Cardiac muscle cell (in vitro differentiated cells and primary cell): ENCODE data around the gene ASCC3. TPM values are rescaled to one million over a fixed set of nuclear protein-coding genes. Genes with fewer than 3 reads are reported as not detected.
A peak's percentile ranks its signal among the peaks of the same experiment; 100 is the strongest.

Experiments
- DNase-seq, 2 donors: peaks; one replicate each; pipeline versions ENCODE4 v3.0.0 to v3.0.0-alpha.2; 2010 to 2017; ENCODE audit warnings: low read depth in 1 of 2, low spot score in 1 of 2
- H3K27ac ChIP-seq: fragments of 200-600 bp; sonication (generic); 2 replicates; pipeline ENCODE4 v1.5.1; 2016
- H3K27me3 ChIP-seq: fragments of 200-600 bp; sonication (generic); 2 replicates; pipeline ENCODE4 v1.6.0; 2016; ENCODE audit warnings: control low read depth
- H3K36me3 ChIP-seq: fragments of 200-600 bp; sonication (generic); 2 replicates; pipeline ENCODE4 v1.5.1; 2016; ENCODE audit warnings: control low read depth
- H3K4me1 ChIP-seq: fragments of 200-600 bp; sonication (generic); 2 replicates; pipeline ENCODE4 v1.8.1; 2017; ENCODE audit warnings: low read depth, mild to moderate bottlenecking, mixed run types
- H3K4me3 ChIP-seq: fragments of 200-600 bp; sonication (generic); 2 replicates; pipeline ENCODE4 v1.5.1; 2016; ENCODE audit warnings: mild to moderate bottlenecking
- H3K9me3 ChIP-seq: fragments of 200-600 bp; sonication (generic); 2 replicates; pipeline ENCODE4 v1.5.1; 2017; ENCODE audit warnings: low read depth, mild to moderate bottlenecking, control low read depth
- polyA plus RNA-seq: library from polyadenylated mRNA; unstranded; fragments of >200 nt; fragmentation: Nextera tagmentation; extraction: Ambion mirVana; gene quantifications from 2 replicates; pipeline ENCODE4 v1.2.1, GENCODE V29; 2016
- total RNA-seq: library from RNA; depleted of rRNA; stranded (reverse); fragments of >200 nt; gene quantifications from 2 replicates; pipeline ENCODE4 v1.2.3, GENCODE V29; 2016
- TF ChIP-seq, protein P1 (sequence below): IDR thresholded peaks from 2 replicates; pipeline ENCODE4 v1.5.1; 2012; ENCODE audit warnings: low read depth, mild to moderate bottlenecking, low read length

ASCC3 gene
- total and polyA plus RNA-seq, 2 experiments from 2014 or later, result 29.3 to 33.7 TPM

DNA sequence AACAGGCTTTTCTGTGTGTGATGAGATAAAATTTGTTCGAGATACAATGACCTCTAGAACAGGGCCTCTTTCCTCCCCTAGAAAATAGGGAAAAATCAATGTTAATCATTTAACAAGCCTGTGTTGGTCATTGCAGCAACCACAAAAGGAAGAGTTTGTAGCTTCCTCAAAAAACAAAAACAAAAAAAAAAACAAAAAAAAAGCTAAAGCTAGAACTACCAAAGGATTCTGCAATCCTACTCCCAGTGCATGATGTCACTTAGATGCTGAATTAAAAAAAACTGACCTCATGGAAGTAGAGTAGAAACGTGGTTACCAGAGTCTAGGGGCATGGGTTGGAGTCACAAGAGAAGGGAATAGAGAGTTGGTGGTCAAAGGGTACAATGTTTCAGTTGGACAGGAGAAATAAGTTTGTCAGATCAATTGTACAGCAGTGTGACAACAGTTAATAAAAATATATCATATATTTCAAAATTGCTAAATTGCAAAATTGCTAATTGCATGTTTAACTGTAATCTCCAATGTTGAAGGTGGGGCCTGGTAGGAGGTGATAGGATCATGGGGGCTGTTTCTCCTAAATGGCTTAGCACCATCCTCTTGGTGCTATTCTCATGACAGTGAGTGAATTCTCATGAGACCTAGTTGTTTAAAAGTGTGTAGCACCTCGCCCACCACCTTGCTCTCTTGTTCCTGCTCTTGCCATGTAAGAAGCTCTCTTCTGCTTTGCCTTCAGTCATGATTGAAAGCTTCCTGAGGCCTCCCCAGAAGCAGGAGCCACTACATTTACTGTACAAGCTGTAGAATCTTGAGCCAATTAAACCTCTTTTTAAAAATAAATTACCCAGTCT lies 253.0 kb downstream of the ASCC3 start:
- no peak overlapping the region for H3K27ac ChIP-seq
- H3K9me3 ChIP-seq, result no peaks in the 10 kb centered on the region
- TF ChIP-seq, protein P1, sequence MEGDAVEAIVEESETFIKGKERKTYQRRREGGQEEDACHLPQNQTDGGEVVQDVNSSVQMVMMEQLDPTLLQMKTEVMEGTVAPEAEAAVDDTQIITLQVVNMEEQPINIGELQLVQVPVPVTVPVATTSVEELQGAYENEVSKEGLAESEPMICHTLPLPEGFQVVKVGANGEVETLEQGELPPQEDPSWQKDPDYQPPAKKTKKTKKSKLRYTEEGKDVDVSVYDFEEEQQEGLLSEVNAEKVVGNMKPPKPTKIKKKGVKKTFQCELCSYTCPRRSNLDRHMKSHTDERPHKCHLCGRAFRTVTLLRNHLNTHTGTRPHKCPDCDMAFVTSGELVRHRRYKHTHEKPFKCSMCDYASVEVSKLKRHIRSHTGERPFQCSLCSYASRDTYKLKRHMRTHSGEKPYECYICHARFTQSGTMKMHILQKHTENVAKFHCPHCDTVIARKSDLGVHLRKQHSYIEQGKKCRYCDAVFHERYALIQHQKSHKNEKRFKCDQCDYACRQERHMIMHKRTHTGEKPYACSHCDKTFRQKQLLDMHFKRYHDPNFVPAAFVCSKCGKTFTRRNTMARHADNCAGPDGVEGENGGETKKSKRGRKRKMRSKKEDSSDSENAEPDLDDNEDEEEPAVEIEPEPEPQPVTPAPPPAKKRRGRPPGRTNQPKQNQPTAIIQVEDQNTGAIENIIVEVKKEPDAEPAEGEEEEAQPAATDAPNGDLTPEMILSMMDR, result no peak
- no peaks in the 10 kb centered on the region for H3K27me3 ChIP-seq
- H3K36me3 ChIP-seq, result peaks cover 4% of the 10 kb centered on the region
- no peak for DNase-seq
- no peaks in the 10 kb centered on the region for H3K4me1 ChIP-seq
- no peak overlapping the region for H3K4me3 ChIP-seq

DNA sequence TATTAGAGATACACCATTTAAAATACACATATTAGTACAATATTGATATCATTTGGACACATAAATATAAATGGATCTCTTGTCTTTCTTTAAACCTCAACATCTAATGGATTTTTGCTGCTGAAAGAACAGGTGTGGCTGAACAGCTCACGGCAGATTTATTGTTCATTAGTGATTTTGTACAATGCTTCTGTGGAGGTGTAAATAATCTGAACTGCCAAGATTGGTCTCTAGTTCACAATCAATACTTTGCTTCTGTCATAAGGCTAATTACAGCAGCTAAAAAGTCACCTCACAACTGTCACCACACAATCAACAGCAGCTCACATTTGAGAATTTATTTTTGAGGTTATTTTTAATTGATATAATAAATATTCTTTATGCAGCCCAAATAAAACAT lies 254.4 kb downstream of the ASCC3 start:
- no peak for DNase-seq
- TF ChIP-seq, protein P1, result no peak
- peaks cover 4% of the 10 kb centered on the region for H3K36me3 ChIP-seq
- no peaks in the 10 kb centered on the region for H3K9me3 ChIP-seq
- no peaks in the 10 kb centered on the region for H3K27me3 ChIP-seq
- H3K27ac ChIP-seq, result no peak overlapping the region
- no peak overlapping the region for H3K4me3 ChIP-seq
- H3K4me1 ChIP-seq, result no peaks in the 10 kb centered on the region

DNA sequence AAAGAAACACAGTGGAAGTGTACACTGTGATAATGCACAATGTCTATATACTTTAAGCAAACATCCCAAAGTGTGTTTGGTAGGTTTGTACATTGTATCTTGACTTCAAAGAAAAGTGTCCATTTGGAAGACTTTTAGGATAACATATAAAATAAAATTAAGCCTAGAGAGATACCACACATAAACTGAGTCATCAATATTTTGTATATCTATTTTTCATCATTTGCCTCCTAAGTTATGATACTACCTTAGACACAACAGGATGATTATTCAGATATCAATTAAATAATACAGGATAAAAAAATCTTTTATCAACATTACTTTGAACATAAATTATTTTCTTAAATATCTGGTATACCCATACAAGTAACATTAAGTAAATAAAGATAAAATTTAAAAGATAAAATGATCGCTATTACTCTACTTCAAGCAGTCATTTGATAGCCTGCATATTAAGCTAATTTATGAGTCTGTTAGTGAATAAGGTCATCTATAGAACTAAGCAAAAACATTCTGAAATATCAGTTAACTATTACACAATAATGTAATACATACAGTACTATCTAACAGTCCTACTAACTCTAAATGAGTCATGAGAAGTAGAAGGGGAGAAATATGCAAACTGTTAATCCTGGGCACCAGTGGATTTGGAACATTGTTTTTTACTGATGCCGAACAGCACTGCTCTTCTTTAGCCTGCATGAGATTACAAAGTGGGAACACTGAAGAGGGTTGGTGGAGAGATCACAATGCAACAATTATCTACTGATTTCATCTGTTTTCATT lies 258.0 kb downstream of the ASCC3 start:
- Histone ChIP-seq H3K9me3 (no peaks in the 10 kb centered on the region), H3K27ac (no peak overlapping the region), H3K4me3 (no peak overlapping the region), H3K36me3 (peaks cover 4% of the 10 kb centered on the region), H3K4me1 (no peaks in the 10 kb centered on the region), H3K27me3 (no peaks in the 10 kb centered on the region)
- DNase-seq, result peak in 1 of 2 donors; percentile 72
- TF ChIP-seq, protein P1, result no peak

DNA sequence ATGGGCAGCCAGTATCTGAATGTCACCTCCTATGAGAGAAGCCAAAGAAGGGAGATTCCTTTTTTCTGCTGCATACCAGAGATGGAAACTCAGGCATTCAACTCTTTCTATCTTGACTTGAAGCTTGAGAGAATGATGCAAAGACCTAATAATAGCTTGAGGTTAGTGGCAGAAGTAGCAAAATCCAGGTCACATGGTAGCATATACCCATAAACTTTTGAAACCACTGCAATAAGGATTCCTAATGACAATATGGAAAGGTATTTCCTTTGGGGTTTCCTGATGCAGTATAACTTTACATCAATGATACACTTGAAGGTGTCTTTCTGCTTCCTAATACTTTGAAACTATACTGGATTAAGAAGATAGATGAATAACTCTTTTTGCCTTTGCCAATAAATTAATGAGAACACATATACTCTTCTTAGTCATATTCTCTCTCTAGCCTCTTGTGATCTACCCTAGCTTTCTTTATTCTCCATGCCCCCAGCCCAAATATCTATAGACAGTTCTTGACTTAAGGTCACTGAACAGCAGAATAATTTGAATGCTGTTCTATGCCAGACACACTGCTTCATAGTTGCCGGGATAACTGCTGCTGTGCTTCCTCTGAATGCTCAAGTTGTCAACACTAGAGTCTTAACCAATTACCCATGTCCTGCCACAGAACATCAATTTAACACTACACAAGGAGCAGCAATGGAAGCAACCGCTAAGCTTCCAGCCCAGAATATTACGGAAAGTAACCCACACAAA lies 260.9 kb downstream of the ASCC3 start:
- TF ChIP-seq, protein P1, result no peak
- Histone ChIP-seq H3K27me3 (no peaks in the 10 kb centered on the region), H3K36me3 (no peaks in the 10 kb centered on the region), H3K4me3 (no peak overlapping the region), H3K9me3 (no peaks in the 10 kb centered on the region), H3K4me1 (no peaks in the 10 kb centered on the region), H3K27ac (no peak overlapping the region)
- DNase-seq, result peak in 1 of 2 donors; percentile 59

DNA sequence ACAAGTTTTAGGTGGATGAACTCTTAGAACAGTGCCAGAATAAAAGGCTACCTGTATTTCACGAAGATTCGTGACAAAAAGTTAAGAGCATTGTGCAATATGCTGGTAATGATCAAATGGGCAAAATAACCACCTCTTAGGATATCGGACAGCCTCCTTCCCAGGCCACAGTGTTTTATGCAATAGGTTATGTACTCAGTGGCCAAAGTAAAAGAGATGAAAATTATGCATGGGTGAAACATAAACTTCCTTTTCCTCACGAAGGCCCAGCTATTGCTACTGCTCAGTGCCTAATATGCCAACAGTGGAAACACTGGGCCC lies 262.8 kb downstream of the ASCC3 start:
- Histone ChIP-seq H3K4me3 (no peak overlapping the region), H3K36me3 (no peaks in the 10 kb centered on the region), H3K27me3 (no peaks in the 10 kb centered on the region), H3K9me3 (no peaks in the 10 kb centered on the region), H3K27ac (no peak overlapping the region), H3K4me1 (no peaks in the 10 kb centered on the region)
- TF ChIP-seq, protein P1, result no peak
- no peak for DNase-seq
